ENCODE data around the gene CELSR1.
A peak's percentile ranks its signal among the peaks of the same experiment; 100 is the strongest.

CELSR1 gene

DNA sequence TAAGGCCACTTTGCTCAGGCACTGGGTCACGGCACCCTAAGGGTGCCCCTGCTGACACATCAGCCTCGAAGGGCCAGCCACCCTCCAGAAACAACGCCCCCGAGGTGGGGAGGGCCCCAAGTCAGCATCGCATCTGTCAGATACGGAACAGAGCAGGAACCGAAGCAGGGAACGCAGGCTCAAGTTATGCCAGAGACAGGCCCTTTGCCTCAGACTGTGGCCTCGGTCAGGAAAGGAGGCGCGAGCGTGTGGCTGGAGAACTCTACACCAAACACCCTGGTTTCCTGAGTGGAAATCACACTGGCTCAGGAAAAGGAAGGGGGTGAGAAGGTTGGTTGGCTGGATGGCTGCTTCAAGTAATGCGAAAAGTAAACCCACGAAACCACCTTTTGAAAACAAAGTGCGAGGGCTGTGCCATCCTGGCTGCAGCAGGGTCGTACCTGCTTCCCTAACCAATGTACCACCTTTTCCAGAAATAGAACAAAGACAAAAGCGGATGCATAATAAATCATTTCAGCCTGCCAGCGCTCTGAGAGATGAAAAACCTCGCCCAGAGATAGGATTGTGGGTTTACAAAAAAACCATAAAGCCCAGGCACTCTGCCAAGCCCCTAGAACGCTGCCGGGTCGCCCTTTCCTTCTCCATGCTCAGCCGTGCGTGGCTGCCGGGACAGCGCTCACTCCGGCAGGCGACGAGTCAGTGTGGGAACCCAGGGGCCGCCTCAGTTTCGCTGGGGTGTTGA lies 163.3 kb downstream of the CELSR1 start:
- no peak for DNase-seq

- no peak for DNase-seq
Observed at GRCh38 chr22:46373159-46373558, 164.3 kb downstream of the CELSR1 start.

DNA sequence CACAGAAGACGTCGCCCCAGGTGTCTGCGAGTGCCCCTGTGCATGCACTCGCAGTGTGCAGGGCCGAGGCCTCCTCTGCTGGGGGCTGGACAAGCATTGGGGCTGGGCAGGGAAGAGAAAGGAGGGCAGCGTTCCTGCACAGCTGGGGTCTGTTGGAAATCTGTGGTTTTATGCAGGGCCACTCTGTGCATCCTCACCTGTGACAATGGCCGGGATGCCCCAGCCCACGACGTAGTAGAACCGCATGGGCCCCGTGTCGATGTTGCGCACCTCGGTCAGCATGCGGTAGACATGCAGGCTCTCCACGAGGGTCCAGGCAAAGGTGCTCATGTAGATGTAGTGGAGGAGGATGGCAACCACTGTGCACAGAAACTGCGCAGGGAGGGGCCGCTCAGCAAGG lies 164.7 kb downstream of the CELSR1 start:
- DNase-seq, result no peak

DNA sequence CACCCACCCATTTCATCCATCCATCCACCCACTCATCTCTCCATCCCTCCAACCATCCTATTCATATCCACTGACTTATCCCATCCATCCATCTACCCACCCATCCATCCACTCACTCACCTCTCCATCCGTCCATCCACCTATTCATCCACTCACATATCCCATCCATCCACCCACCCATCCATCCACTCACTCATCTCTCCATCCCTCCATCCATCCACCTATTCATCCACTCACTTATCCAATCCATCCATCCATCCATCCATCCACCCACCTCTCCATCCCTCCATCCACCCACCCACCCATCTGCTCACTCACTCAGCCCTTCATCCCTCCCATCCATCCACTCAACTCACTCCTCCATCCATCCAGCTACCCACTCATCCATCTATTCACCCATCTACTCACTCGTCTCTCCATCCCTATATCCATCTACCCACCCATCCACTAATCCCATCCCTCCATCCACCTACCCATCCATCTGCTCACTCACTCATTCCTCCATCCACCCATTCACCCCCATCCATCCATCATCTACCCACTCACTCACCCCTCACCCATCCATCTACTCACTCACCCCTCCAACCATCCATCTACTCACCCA lies 165.7 kb downstream of the CELSR1 start:
- no peak for DNase-seq

DNA sequence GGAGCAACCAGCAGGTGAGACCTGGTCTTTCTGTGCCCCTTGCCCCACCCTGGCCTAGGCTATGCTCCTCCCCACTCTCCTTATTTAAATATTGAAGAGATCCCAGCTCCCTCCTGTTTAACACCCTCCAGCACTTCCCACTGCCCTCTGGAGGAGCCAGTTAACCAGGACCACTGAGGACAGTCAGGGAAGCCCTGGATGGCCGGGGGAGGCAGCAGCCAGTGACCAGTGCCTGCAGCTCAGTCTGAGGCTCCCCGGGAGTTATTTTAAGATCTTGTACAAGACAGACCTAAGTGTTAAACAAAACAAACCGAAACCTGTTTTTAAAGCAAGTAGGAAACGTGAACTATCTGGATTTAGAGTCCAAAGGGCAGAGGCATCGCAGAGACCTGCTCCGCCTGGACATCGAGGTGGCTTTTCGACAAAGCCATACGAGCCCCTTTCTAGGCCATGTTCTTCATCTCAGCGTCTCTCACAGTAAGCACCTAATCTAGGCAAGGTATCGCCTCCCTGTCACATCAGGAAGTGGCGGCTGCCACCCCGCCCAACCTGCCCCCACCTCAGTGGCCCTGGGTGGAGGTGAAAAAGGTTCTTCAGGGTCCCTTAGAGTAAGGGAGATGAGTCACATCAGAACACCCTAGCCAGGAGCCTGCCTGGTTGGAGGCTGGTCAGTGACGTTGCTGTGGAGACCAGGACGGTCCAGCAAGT lies 166.7 kb downstream of the CELSR1 start:
- no peak for DNase-seq

DNA sequence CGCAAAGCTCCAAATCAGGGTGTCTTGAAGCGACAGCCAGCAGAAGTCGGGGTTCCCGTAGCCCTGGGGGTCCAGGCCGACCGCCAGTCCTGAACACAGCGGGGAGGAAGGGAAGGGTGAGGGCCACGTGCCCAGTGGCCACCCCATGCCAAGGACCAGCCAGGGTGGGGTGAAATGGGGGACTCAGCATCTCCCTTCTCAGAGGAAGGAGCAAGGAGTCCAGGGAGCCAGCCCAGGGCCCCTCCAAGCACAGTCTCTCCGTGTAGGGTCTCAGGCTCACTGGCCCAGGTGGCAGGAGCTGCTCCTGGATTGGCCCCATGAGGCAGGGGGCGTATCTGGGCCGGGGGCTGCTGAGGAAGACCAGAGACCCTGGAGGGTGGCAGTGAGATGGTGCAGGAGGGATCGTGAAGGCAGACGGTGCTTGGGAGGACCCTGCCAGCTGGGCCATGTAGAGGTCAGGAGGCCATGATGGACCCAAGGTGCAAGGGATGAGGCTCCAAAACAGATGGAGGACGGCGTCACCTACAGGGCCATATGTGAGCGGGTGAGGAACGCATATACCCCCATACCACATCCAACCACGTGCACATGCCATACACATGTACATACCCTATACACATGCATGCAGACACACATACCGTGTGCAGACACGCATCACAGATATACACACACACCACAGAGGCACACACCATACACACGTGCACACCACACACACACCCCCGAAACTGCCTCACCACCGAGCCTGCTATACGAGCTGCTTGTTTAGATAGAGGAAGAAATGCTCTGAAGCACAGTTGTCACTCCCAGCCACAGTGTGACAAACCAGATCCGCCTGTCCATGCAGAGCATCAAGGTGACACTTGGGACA lies 167.5 kb downstream of the CELSR1 start:
- DNase-seq, result no peak

- no peak for DNase-seq
Observed at GRCh38 chr22:46368871-46369715, 168.3 kb downstream of the CELSR1 start.

DNA sequence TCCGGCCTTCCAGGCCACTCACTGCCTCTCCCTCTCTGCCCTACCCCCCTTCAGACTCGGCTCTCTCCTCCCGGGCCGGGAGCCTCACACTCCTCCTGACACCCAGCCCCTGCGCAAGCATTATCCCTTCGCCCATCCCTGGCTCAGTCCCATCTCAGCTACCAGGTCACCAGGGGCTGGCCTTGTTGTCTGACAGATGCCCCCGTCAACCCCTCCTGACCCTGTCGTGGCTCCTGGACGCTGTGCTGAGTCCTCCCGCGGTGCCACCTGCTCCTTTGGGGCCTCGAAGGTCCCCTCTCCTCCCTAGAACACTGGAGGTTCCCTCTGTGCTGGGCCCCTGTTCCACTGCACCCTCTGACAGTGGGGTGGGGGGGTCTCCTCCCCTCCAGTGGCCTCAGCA lies 169.0 kb downstream of the CELSR1 start:
- DNase-seq, result no peak

DNA sequence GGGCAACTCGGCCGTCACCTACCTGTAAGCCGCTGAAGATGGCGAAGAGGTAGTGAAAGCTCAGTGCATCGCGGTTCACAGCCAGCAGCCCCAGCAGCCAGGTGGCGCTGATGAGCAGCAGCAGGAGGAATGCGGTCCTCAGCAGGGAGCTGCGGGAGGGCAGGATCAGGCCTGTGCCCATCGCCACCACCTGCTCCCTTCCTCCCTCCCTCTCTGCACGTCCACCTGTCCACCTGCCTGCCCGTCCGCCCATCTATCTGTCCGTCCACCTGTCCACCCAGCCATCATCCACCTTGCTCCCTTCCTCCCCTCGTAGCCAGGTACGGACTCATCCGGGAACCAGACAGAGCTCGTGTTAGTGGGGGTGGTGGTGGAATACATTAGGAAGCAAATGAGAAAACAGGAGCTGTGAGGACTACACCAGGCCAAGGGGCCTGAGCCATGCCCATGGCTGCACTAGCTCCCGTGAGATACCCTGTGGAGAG lies 169.7 kb downstream of the CELSR1 start:
- DNase-seq, result peak; percentile 53

GRCh38 chr22:46366801-46367706 lies 170.4 kb downstream of the CELSR1 start:
- no peak for DNase-seq

DNA sequence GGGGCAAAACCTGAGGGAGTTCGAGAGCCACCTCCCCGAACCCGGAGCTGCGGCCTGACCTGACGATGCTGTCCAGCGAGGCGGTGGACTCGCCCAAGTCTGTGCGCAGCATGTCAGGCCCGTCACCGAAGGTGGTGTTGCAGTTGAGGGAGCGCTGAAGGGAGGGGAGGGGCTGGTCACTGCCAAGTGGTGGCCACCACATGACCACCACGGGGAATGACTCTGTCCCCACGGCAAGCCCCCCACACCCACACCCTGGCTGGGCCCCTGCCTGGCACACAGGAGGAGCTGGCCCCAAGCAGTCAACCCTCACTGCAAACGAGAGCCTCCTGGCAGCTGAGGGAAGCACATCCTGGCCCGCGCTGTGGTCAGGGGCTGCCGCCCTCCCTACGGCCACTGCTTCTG lies 171.1 kb downstream of the CELSR1 start:
- DNase-seq, result no peak

DNA sequence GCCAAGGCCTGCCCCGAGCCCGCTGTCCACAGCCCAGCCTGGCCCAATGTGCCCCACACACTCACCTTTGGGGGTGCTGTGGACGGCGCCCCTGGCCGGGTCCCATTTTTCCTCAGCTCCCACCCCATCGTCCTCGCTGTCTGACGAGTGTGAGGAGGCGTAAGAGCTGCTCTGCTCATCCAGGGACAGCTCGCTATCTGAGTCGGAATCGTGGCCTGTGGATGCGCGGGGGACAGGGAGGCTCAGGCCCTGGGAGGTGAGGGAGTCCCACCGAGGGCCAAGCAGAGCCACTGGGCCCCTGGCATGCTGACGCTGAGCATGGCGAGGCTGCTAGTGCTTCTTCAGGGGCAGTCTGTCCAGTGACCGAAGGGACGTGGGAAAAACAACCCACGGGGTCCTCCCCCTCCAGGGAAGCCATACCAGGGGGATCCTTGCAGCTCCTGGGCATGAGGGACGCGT lies 172.2 kb downstream of the CELSR1 start:
- DNase-seq, result no peak

GRCh38 chr22:46364341-46365165 lies 172.9 kb downstream of the CELSR1 start:
- DNase-seq, result no peak

GRCh38 chr22:46363611-46364321 lies 173.7 kb downstream of the CELSR1 start:
- no peak for DNase-seq

- no peak for DNase-seq
Observed at GRCh38 chr22:46362934-46363515, 174.4 kb downstream of the CELSR1 start.

DNA sequence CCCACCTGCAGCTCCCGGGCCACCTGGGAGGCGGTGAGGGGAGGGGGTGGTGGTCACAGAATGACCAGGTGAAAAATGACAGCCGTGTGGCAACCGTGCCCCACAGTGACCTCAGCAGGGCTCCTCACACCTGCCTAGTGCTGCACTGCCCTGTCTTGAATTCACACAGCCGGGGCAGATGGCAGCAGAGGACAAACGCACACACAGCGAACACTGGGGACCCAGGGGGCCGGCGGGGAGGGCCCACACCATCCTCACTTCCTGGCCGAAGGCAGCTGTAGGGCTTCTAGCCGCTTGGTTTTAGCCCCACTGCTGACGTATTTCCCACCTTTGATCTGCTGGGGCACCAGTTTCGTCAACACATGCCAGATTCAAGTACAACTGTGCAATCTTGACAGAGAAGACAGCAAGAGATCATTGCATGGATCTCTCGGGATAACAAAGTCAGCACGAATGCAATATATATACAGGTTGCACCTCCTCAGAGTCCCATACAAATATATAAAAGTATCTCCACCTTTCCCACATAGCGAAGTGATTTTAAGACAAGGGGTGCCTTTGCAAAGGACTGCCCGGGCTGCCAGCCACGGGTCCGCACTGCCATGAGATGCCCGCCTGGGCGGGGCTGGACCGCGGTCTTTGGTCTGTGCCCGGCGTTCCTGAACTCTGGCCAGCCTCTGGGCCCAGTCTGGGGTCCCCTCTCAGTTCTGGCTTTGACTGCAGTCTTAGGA lies 175.1 kb downstream of the CELSR1 start:
- no peak for DNase-seq

- DNase-seq, result no peak
Observed at GRCh38 chr22:46361826-46362202, 175.6 kb downstream of the CELSR1 start.

GRCh38 chr22:46360891-46361290 lies 176.5 kb downstream of the CELSR1 start:
- DNase-seq, result no peak

Data from effector CD4-positive, alpha-beta T cell (primary cell).